GM18526 (cell line): ENCODE data around the gene OR52E1.

Experiments
- POLR2A ChIP-seq: IDR thresholded peaks from 3 replicates; pipeline ENCODE4 v1.6.1; 2011; ENCODE audit not compliant: insufficient read length; ENCODE audit errors: extremely low read depth

OR52E1 gene

GRCh38 chr11:5069272-5069671 is at the start of gene OR52E1:
Gene OR52E1 (plus strand): TSS chr11:5069572.
- no peak for TF ChIP-seq POLR2A

DNA sequence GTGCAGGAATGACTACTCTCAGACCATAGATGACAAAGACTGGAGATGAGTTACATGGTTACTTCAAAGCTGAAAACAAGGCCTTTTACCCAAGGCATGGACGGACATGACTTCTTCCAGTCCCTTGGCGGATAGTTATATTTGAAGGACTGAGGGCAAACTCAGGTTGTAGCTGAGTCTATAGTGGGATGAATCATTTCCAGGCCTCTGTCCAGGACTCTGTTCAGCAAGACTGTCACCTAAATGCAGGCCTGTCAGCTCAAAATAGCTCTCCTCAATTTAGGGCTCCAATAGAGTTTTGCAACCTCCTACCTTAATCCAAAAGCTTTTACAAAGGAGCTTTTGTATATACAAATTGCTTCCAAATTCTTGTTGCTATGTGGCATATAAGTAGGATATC is 47.4 kb upstream of the OR52E1 start:
- no peak for TF ChIP-seq POLR2A

DNA sequence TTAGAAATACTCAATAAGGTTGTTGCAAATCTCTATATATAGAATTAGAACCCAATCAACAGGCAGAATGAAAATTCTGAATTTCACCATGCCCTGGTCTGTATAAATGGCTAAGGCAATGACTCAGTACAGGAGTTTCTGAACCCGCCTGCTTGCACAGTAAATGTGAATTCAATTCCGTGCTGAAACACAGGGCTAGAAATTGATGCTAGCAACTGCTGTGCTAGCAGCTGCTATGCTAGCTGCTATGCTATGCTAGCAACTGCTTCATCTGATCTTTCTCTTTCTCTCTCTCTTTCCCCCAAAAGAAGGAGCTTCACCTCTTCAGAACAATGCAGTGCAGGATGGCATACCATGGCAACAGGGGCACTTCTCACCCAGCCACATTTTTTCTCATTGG is 32.7 kb upstream of the OR52E1 start:
- TF ChIP-seq POLR2A = no peak

GRCh38 chr11:5037926-5038325 is 31.4 kb upstream of the OR52E1 start:
- TF ChIP-seq POLR2A = no peak

- no peak for TF ChIP-seq POLR2A
These were observed 31.0 kb upstream of the OR52E1 start for GRCh38 chr11:5038341-5038740.

DNA sequence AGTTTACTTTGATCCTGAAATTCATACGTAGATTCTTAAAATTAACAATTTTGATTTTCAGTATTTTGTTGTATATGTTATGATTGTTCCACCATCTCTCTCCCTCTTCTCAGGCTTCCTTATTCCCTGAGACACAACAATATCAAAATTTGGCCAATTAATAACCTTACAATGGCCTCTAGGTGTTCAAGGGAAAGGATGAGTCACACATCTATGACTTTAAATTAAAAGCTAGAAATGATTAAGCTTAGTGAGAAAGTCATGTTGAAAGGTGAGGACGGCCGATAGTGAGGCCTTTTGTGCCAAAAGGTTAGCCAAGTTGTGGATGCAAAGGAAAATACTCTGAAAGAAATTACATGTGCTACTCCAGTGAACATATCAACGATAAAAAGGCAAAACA is 28.5 kb upstream of the OR52E1 start:
- TF ChIP-seq POLR2A = no peak

GRCh38 chr11:5042091-5042490 is 27.3 kb upstream of the OR52E1 start:
- no peak for TF ChIP-seq POLR2A

DNA sequence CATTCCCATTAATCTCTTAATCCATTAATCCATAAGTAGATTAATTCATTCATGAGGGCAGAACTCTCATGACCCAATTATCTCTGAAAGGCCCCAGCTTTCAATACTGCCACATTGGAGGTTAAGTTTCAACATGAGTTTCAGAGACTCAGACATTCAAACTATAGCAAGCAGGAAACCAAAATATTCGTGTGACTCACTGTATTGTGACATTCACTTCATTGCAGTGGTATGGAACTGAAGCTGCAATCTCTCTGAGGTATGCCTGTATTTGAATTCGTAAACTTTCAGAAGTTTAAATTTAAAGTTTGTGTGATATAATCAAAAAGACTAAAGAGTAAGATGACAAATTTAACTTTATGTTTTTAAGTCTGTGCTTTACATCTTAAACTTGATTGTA is 26.0 kb upstream of the OR52E1 start:
- TF ChIP-seq POLR2A = no peak

- no peak for TF ChIP-seq POLR2A
These were observed 23.1 kb upstream of the OR52E1 start, which contains the start of gene OR52J3 for GRCh38 chr11:5046226-5046625. Gene OR52J3 (plus strand): TSS chr11:5046526. CDS start chr11:5046526, 0 bp downstream.

- TF ChIP-seq POLR2A = no peak
These were observed 22.5 kb upstream of the OR52E1 start for GRCh38 chr11:5046754-5047330.

DNA sequence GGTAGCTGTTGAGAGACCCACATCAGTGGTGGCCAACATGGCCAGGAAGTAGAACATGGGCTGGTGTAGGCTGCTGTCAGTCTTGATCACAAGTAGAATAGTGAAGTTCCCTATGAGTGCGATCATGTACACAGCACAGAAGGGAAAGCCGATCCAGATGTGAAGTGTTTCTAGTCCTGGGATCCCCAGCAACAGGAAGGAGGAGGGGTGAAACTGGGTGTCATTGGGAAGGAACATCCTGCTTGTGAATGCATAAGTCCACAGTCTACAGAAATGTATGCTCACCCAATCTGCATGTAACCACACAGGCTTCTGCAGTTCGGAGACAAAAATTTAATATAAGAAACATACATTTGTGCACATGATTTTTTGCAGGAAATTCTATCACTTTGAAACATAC is 10.0 kb upstream of the OR52E1 start, which contains the start of gene OR52E2:
Gene OR52E2, minus strand, starts transcription at position 237 of the 400 bp plus-strand sequence. Its CDS starts 0 bp downstream, at position 237.
- TF ChIP-seq POLR2A = no peak

- no peak for TF ChIP-seq POLR2A
These were observed 4.3 kb upstream of the OR52E1 start for GRCh38 chr11:5065027-5065426.

DNA sequence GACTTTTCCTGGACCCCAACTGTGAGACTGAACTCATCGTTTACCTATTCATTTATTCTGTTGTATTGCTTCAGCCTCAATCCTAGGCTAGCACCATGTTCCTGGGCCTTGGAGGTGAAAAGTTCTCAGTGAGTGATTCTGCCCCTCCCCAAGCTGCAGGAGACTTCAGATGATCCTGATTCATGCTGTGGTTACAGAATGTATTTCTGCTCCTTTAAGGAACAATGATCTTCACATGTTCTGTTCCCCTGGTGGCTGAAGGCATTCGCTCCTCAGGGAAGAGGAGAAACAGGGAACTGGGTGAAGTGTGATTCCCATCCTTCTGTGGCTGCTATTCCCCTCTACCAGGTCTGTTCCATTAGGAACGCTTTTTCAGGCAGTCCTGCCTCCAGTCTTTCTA is 2.4 kb downstream of the OR52E1 start:
- TF ChIP-seq POLR2A = no peak

GRCh38 chr11:5081405-5081804 is 12.0 kb downstream of the OR52E1 start:
- TF ChIP-seq POLR2A = no peak

DNA sequence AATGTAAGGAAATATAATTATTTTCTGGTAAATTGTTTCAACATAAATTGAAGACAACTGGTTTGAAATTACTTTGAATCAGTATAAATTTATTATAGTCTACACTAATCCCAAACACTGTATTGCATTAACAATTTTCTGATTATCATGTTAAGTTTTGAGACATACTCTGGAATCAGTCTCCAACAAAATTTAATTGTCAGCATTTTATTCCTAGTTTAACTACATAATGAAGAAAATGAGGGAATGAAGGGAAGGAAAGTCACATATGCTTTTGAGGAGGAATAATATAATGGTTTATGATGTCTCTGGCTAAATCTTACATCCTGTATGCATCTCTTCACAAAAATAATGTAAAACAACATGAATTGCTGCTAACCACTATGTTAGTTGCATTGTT is 14.2 kb downstream of the OR52E1 start:
- TF ChIP-seq POLR2A = no peak

DNA sequence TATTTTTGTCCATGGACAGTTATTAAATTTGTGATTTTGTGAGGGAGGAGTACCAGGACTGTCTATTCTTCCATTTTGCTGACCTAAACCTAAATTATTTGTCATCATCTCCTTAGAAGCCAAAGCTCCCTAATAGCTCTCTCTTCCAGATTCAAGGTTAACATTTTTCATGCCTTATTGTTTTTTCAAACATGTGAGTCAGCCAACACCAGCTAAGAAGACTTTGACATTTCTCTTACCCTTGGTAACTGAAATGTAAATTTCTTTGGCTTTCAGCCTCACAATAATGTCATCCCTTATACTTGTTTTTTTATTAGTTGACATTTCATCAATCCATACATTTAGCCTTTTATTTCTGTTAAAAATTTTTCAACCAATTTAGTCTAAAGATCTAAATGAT is 19.2 kb downstream of the OR52E1 start:
- TF ChIP-seq POLR2A = no peak

DNA sequence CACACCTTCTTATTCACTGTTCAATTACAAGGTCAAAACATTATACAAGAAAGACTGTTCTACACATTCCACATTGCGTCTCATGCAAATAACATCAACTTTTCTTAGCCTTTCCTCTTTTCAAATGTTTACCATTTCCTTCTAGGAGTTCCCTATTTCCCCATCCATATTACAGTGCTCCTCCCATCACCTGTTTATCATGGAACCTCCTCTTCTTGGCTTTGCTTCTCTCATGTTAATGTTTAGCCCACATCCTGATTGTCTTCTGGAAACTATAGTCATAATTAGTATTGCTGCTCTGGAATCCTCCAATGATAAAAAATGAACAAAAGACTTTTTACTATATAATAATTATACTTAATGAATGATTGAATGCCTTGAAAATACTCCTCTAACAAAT is 21.3 kb downstream of the OR52E1 start:
- no peak for TF ChIP-seq POLR2A
